ENCODE results near the gene APOH.

- TF ChIP-seq, protein P1, sequence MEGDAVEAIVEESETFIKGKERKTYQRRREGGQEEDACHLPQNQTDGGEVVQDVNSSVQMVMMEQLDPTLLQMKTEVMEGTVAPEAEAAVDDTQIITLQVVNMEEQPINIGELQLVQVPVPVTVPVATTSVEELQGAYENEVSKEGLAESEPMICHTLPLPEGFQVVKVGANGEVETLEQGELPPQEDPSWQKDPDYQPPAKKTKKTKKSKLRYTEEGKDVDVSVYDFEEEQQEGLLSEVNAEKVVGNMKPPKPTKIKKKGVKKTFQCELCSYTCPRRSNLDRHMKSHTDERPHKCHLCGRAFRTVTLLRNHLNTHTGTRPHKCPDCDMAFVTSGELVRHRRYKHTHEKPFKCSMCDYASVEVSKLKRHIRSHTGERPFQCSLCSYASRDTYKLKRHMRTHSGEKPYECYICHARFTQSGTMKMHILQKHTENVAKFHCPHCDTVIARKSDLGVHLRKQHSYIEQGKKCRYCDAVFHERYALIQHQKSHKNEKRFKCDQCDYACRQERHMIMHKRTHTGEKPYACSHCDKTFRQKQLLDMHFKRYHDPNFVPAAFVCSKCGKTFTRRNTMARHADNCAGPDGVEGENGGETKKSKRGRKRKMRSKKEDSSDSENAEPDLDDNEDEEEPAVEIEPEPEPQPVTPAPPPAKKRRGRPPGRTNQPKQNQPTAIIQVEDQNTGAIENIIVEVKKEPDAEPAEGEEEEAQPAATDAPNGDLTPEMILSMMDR (IDR thresholded peaks at IDR 0.05): no peak
- no peak for TF ChIP-seq POLR2A (IDR thresholded peaks at IDR 0.05)
These were observed 58.0 kb downstream of the APOH start for GRCh38 chr17:66171172-66171571.

All from adrenal gland (tissue), 5 donors.